Caco-2 (cell line): Measurements from ENCODE around the gene PLOD2. TPM values are rescaled to one million over a fixed set of nuclear protein-coding genes. Genes with fewer than 3 reads are reported as not detected.

Experiments
- BruUV-seq: library from RNA; stranded (reverse); fragments of 400-500 nt; replicated peaks from 2 replicates; lab custom pipeline; 2021; lab: Mats Ljungman, UMichigan
- CTCF ChIA-PET: fragments of 300-600 bp; sonication (Branson Sonifier 250); formaldehyde crosslinking; loops from one replicate; lab custom pipeline; 2022; ENCODE audit warnings: antibody characterized with exemption; lab: Charles Lee
- POLR2A ChIA-PET: fragments of 300-600 bp; sonication (Branson Sonifier 250); formaldehyde crosslinking; loops from one replicate; lab custom pipeline; 2022; ENCODE audit warnings: antibody characterized with exemption; lab: Charles Lee
- DNase-seq, 2 experiments: peaks; one replicate each; pipeline versions ENCODE4 v3.0.0 to v3.0.0-alpha.2; 2020 to 2022
- H3K27me3 ChIP-seq: replicated peaks from 2 replicates; pipeline ENCODE4 v1.6.0; 2011; ENCODE audit warnings: low read length; ENCODE audit not compliant: control insufficient read depth, insufficient read depth
- H3K36me3 ChIP-seq: 2 replicates; pipeline ENCODE4 v1.5.1; 2011; ENCODE audit warnings: low read length; ENCODE audit not compliant: control insufficient read depth, insufficient read depth
- H3K4me1 ChIP-seq: fragments of 250-450 bp; sonication (Bioruptor Pico); 2 replicates; pipeline ENCODE4 v1.5.1; 2020; ENCODE audit warnings: mild to moderate bottlenecking
- H3K4me3 ChIP-seq: 2 replicates; pipeline ENCODE4 v1.5.1; 2011; ENCODE audit warnings: low read depth, mild to moderate bottlenecking, control low read depth, low read length
- H3K9me3 ChIP-seq: fragments of 250-450 bp; sonication (Bioruptor Pico); 2 replicates; pipeline ENCODE4 v1.5.1; 2020; ENCODE audit warnings: mild to moderate bottlenecking, moderate library complexity
- H3K27ac Mint-ChIP-seq: one replicate; pipeline ENCODE4 v1.8.0; 2022; ENCODE audit warnings: mixed read lengths; ENCODE audit not compliant: unreplicated experiment
- H3K27me3 Mint-ChIP-seq: one replicate; pipeline ENCODE4 v1.8.0; 2022; ENCODE audit warnings: mixed read lengths; ENCODE audit not compliant: insufficient read depth, unreplicated experiment
- H3K36me3 Mint-ChIP-seq: one replicate; pipeline ENCODE4 v1.8.0; 2022; ENCODE audit warnings: mild to moderate bottlenecking, mixed read lengths; ENCODE audit not compliant: insufficient read depth, unreplicated experiment
- H3K4me1 Mint-ChIP-seq: one replicate; pipeline ENCODE4 v1.8.0; 2022; ENCODE audit warnings: low read depth, mixed read lengths; ENCODE audit not compliant: unreplicated experiment
- H3K4me3 Mint-ChIP-seq: one replicate; pipeline ENCODE4 v1.8.0; 2022; ENCODE audit warnings: mild to moderate bottlenecking, moderate library complexity, mixed read lengths; ENCODE audit not compliant: unreplicated experiment
- H3K9me3 Mint-ChIP-seq: one replicate; pipeline ENCODE4 v1.8.0; 2022; ENCODE audit warnings: mixed read lengths; ENCODE audit not compliant: unreplicated experiment
- CTCF ChIP-seq, 2 experiments: fragments of 200-600 bp in 1 of 2; IDR thresholded peaks; 1 replicate in 1 of 2; 2 replicates in 1 of 2; pipeline versions ENCODE4 v1.5.1 to v1.8.0; 2011 to 2022; ENCODE audit warnings: antibody characterized with exemption in 1 of 2, control low read depth in 1 of 2, inconsistent platforms in 1 of 2, low read depth in 1 of 2, low read length in 1 of 2, mild to moderate bottlenecking in 1 of 2, moderate library complexity in 1 of 2; ENCODE audit not compliant: insufficient read depth in 1 of 2, severe bottlenecking in 1 of 2, unreplicated experiment in 1 of 2
- intact Hi-C: fragments of 100-400 bp; cut with micrococcal nuclease; formaldehyde crosslinking; loops from one replicate; pipeline ENCODE4 v1.10.0; 2022; ENCODE audit not compliant: unreplicated experiment
- total RNA-seq: library from RNA; stranded (reverse); gene quantifications from 2 replicates; pipeline ENCODE4 v1.2.3, GENCODE V29; 2022

PLOD2 gene
- total RNA-seq, 1 experiment from 2014 or later, result 53.1 TPM

GRCh38 chr3:146052056-146052790 is 108.8 kb downstream of the PLOD2 start:
- no peaks in the 10 kb centered on the region for H3K27me3 Mint-ChIP-seq
- H3K27ac Mint-ChIP-seq, result no peak overlapping the region
- H3K36me3 ChIP-seq, result no peaks in the 10 kb centered on the region
- no TSS peak for BruUV-seq
- CTCF ChIA-PET, result interaction anchor here (1.1 kb wide), 1 partner anchor 13 kb away, joined by 3 read pairs; no protein-coding TSS in a partner anchor
- DNase-seq, result no peak
- POLR2A ChIA-PET, result no interaction called here
- no peaks in the 10 kb centered on the region for H3K9me3 Mint-ChIP-seq
- intact Hi-C loops, result no loop called here
- H3K4me3 ChIP-seq, result no peak overlapping the region
- no peaks in the 10 kb centered on the region for H3K36me3 Mint-ChIP-seq
- no peak for TF ChIP-seq CTCF (IDR thresholded peaks at IDR 0.05; ENCODE audit: insufficient read depth in 1 of 2, low read depth in 1 of 2, low read length in 1 of 2, severe bottlenecking in 1 of 2, unreplicated experiment in 1 of 2)
- H3K4me3 Mint-ChIP-seq, result no peak overlapping the region
- H3K27me3 ChIP-seq, result no peaks in the 10 kb centered on the region
- no peaks in the 10 kb centered on the region for H3K4me1 Mint-ChIP-seq
- H3K4me1 ChIP-seq, result no peaks in the 10 kb centered on the region
- H3K9me3 ChIP-seq, result no peaks in the 10 kb centered on the region

GRCh38 chr3:146050691-146051090 is 110.3 kb downstream of the PLOD2 start:
- Histone ChIP-seq H3K36me3 (no peaks in the 10 kb centered on the region), H3K4me1 (no peaks in the 10 kb centered on the region), H3K9me3 (no peaks in the 10 kb centered on the region), H3K27me3 (no peaks in the 10 kb centered on the region), H3K4me3 (no peak overlapping the region)
- Mint-ChIP-seq H3K27me3 (no peaks in the 10 kb centered on the region), H3K36me3 (no peaks in the 10 kb centered on the region), H3K4me1 (no peaks in the 10 kb centered on the region), H3K4me3 (no peak overlapping the region), H3K27ac (no peak overlapping the region), H3K9me3 (peaks cover 10% of the 10 kb centered on the region)
- DNase-seq, result no peak
- ChIA-PET POLR2A (no interaction called here), CTCF (no interaction called here)
- intact Hi-C loops, result no loop called here
- TF ChIP-seq CTCF (IDR thresholded peaks at IDR 0.05; ENCODE audit: insufficient read depth in 1 of 2, low read depth in 1 of 2, low read length in 1 of 2, severe bottlenecking in 1 of 2, unreplicated experiment in 1 of 2), result no peak
- BruUV-seq, result no TSS peak

- Histone ChIP-seq H3K27me3 (no peaks in the 10 kb centered on the region), H3K4me3 (no peak overlapping the region), H3K4me1 (no peaks in the 10 kb centered on the region), H3K36me3 (no peaks in the 10 kb centered on the region), H3K9me3 (no peaks in the 10 kb centered on the region)
- no peak overlapping the region for H3K27ac Mint-ChIP-seq
- no peaks in the 10 kb centered on the region for H3K27me3 Mint-ChIP-seq
- ChIA-PET POLR2A (no interaction called here), CTCF (no interaction called here)
- no peak overlapping the region for H3K4me3 Mint-ChIP-seq
- no peak for DNase-seq
- TF ChIP-seq CTCF (IDR thresholded peaks at IDR 0.05; ENCODE audit: insufficient read depth in 1 of 2, low read depth in 1 of 2, low read length in 1 of 2, severe bottlenecking in 1 of 2, unreplicated experiment in 1 of 2), result no peak
- no peaks in the 10 kb centered on the region for H3K36me3 Mint-ChIP-seq
- intact Hi-C loops, result no loop called here
- no TSS peak for BruUV-seq
- H3K4me1 Mint-ChIP-seq, result no peaks in the 10 kb centered on the region
- H3K9me3 Mint-ChIP-seq, result peaks cover 18% of the 10 kb centered on the region
These were observed 113.5 kb downstream of the PLOD2 start for GRCh38 chr3:146047485-146047884.
